ENCODE measurements around the gene CD69.
A peak's percentile ranks its signal among the peaks of the same experiment; 100 is the strongest.

CD69 gene

GRCh38 chr12:9797722-9798619 lies 37.3 kb upstream of the CD69 start:
- no peak overlapping the region for H3K27ac ChIP-seq (ENCODE audit: low read depth, low read length)
- H3K36me3 ChIP-seq (ENCODE audit: control insufficient read depth, low read length): no peaks in the 10 kb centered on the region
- H3K4me1 ChIP-seq (ENCODE audit: control insufficient read depth, low read length): peaks cover 25% of the 10 kb centered on the region
- no peaks in the 10 kb centered on the region for H3K79me2 ChIP-seq (ENCODE audit: control insufficient read depth, low read length)
- no peak overlapping the region for H3K4me3 ChIP-seq (ENCODE audit: low read length)
- H3K9me3 ChIP-seq (ENCODE audit: control insufficient read depth, insufficient read depth, low read length): no peaks in the 10 kb centered on the region
- peaks cover 55% of the 10 kb centered on the region for H3K27me3 ChIP-seq (ENCODE audit: control insufficient read depth, low read length)
- H3K9me2 ChIP-seq (replicated peaks; ENCODE audit: control insufficient read depth, low read length): no peaks in the 10 kb centered on the region
- H4K20me1 ChIP-seq (ENCODE audit: control insufficient read depth, insufficient read depth, low read depth, low read length): no peaks in the 10 kb centered on the region
- H3F3A ChIP-seq (ENCODE audit: control insufficient read depth, insufficient read depth): peaks cover 6% of the 10 kb centered on the region
- H3K4me2 ChIP-seq (ENCODE audit: low read length): no peak overlapping the region
- TF ChIP-seq, protein P1, sequence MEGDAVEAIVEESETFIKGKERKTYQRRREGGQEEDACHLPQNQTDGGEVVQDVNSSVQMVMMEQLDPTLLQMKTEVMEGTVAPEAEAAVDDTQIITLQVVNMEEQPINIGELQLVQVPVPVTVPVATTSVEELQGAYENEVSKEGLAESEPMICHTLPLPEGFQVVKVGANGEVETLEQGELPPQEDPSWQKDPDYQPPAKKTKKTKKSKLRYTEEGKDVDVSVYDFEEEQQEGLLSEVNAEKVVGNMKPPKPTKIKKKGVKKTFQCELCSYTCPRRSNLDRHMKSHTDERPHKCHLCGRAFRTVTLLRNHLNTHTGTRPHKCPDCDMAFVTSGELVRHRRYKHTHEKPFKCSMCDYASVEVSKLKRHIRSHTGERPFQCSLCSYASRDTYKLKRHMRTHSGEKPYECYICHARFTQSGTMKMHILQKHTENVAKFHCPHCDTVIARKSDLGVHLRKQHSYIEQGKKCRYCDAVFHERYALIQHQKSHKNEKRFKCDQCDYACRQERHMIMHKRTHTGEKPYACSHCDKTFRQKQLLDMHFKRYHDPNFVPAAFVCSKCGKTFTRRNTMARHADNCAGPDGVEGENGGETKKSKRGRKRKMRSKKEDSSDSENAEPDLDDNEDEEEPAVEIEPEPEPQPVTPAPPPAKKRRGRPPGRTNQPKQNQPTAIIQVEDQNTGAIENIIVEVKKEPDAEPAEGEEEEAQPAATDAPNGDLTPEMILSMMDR (IDR thresholded peaks at IDR 0.05; ENCODE audit: low read depth, low read length, poor library complexity, severe bottlenecking): peak; percentile 74
- no peak for TF ChIP-seq EZH2phosphoT487 (IDR thresholded peaks at IDR 0.05; ENCODE audit: borderline replicate concordance, low read length)

GRCh38 chr12:9796971-9797370 lies 36.3 kb upstream of the CD69 start:
- no peak overlapping the region for H3K4me3 ChIP-seq (ENCODE audit: low read length)
- H3K27me3 ChIP-seq (ENCODE audit: control insufficient read depth, low read length): peaks cover 60% of the 10 kb centered on the region
- H3F3A ChIP-seq (ENCODE audit: control insufficient read depth, insufficient read depth): peaks cover 6% of the 10 kb centered on the region
- H3K27ac ChIP-seq (ENCODE audit: low read depth, low read length): no peak overlapping the region
- H3K79me2 ChIP-seq (ENCODE audit: control insufficient read depth, low read length): no peaks in the 10 kb centered on the region
- peaks cover 25% of the 10 kb centered on the region for H3K4me1 ChIP-seq (ENCODE audit: control insufficient read depth, low read length)
- no peak overlapping the region for H3K4me2 ChIP-seq (ENCODE audit: low read length)
- no peaks in the 10 kb centered on the region for H3K36me3 ChIP-seq (ENCODE audit: control insufficient read depth, low read length)
- H3K9me2 ChIP-seq (replicated peaks; ENCODE audit: control insufficient read depth, low read length): no peaks in the 10 kb centered on the region
- H4K20me1 ChIP-seq (ENCODE audit: control insufficient read depth, insufficient read depth, low read depth, low read length): no peaks in the 10 kb centered on the region
- no peaks in the 10 kb centered on the region for H3K9me3 ChIP-seq (ENCODE audit: control insufficient read depth, insufficient read depth, low read length)
- TF ChIP-seq EZH2phosphoT487 (IDR thresholded peaks at IDR 0.05; ENCODE audit: borderline replicate concordance, low read length): no peak
- TF ChIP-seq, protein P1 (IDR thresholded peaks at IDR 0.05; ENCODE audit: low read depth, low read length, poor library complexity, severe bottlenecking): no peak

GRCh38 chr12:9796346-9796745 lies 35.6 kb upstream of the CD69 start:
- H3K4me1 ChIP-seq (ENCODE audit: control insufficient read depth, low read length): peaks cover 25% of the 10 kb centered on the region
- no peak overlapping the region for H3K4me2 ChIP-seq (ENCODE audit: low read length)
- no peaks in the 10 kb centered on the region for H4K20me1 ChIP-seq (ENCODE audit: control insufficient read depth, insufficient read depth, low read depth, low read length)
- H3K27ac ChIP-seq (ENCODE audit: low read depth, low read length): no peak overlapping the region
- no peaks in the 10 kb centered on the region for H3K9me3 ChIP-seq (ENCODE audit: control insufficient read depth, insufficient read depth, low read length)
- H3F3A ChIP-seq (ENCODE audit: control insufficient read depth, insufficient read depth): peaks cover 6% of the 10 kb centered on the region
- H3K9me2 ChIP-seq (replicated peaks; ENCODE audit: control insufficient read depth, low read length): no peaks in the 10 kb centered on the region
- peaks cover 63% of the 10 kb centered on the region for H3K27me3 ChIP-seq (ENCODE audit: control insufficient read depth, low read length)
- H3K4me3 ChIP-seq (ENCODE audit: low read length): no peak overlapping the region
- TF ChIP-seq, protein P1 (IDR thresholded peaks at IDR 0.05; ENCODE audit: low read depth, low read length, poor library complexity, severe bottlenecking): no peak
- TF ChIP-seq EZH2phosphoT487 (IDR thresholded peaks at IDR 0.05; ENCODE audit: borderline replicate concordance, low read length): no peak
- no peaks in the 10 kb centered on the region for H3K36me3 ChIP-seq (ENCODE audit: control insufficient read depth, low read length)
- no peaks in the 10 kb centered on the region for H3K79me2 ChIP-seq (ENCODE audit: control insufficient read depth, low read length)

All from DOHH2 (cell line).